GM12878 (cell line): ENCODE measurements around the gene KRTAP10-3.

Experiments
- BMI1 ChIP-seq: fragments of 450-650 bp; IDR thresholded peaks from 2 replicates; pipeline ENCODE4 v1.6.1; 2016; ENCODE audit warnings: mild to moderate bottlenecking, moderate library complexity, borderline replicate concordance
- EP300 ChIP-seq, 2 experiments: fragments of 150-350 bp in 1 of 2; IDR thresholded peaks; 2 replicates each; pipeline ENCODE4 v1.6.1; 2011 to 2012; ENCODE audit warnings: low read depth in 2 of 2, low read length in 2 of 2, borderline replicate concordance in 1 of 2, improper control_type of control experiment in 1 of 2, inconsistent platforms in 1 of 2; ENCODE audit not compliant: control insufficient read depth in 1 of 2
- EZH2 ChIP-seq: IDR thresholded peaks from 2 replicates; pipeline ENCODE4 v1.6.1; 2012; ENCODE audit warnings: low read depth, mild to moderate bottlenecking, control low read depth, inconsistent platforms, low read length, borderline replicate concordance; ENCODE audit not compliant: control insufficient read depth
- LARP7 ChIP-seq: fragments of 450-650 bp; IDR thresholded peaks from 2 replicates; pipeline ENCODE4 v1.6.1; 2017; ENCODE audit warnings: mild to moderate bottlenecking
- NFXL1 ChIP-seq: fragments of 450-650 bp; IDR thresholded peaks from 2 replicates; pipeline ENCODE4 v1.6.1; 2017; ENCODE audit warnings: antibody characterized with exemption, mild to moderate bottlenecking, borderline replicate concordance
- POLR2A ChIP-seq: IDR thresholded peaks from 2 replicates; pipeline ENCODE4 v1.6.1; 2011; ENCODE audit warnings: low read depth, mild to moderate bottlenecking, low read length
- SREBF2 ChIP-seq: IDR thresholded peaks from 2 replicates; pipeline ENCODE4 v1.6.1; 2012; ENCODE audit warnings: mild to moderate bottlenecking, low read length
- STAT1 ChIP-seq: fragments of 450-650 bp; conservative IDR thresholded peaks from 2 replicates; pipeline ENCODE4 v1.6.1; 2014; ENCODE audit warnings: antibody characterized with exemption, mild to moderate bottlenecking
- TAF1 ChIP-seq: IDR thresholded peaks from 2 replicates; pipeline ENCODE4 v1.6.1; 2011; ENCODE audit warnings: mild to moderate bottlenecking, low read depth, low read length, borderline replicate concordance
- ZSCAN29 ChIP-seq: fragments of 450-650 bp; IDR thresholded peaks from 2 replicates; pipeline ENCODE4 v1.6.1; 2017; ENCODE audit warnings: mild to moderate bottlenecking, moderate library complexity
- TF ChIP-seq, protein P1 (sequence below), 3 experiments: IDR thresholded peaks in 2 of 3; conservative IDR thresholded peaks in 1 of 3; 2 replicates each; pipeline ENCODE4 v1.5.1; 2011; ENCODE audit warnings: low read depth in 3 of 3, low read length in 3 of 3, mild to moderate bottlenecking in 3 of 3, control low read depth in 2 of 3, moderate library complexity in 2 of 3, inconsistent platforms in 1 of 3, mixed read lengths in 1 of 3; ENCODE audit not compliant: control insufficient read depth in 2 of 3, insufficient read depth in 1 of 3; ENCODE audit errors: extremely low read depth in 1 of 3
- TF ChIP-seq, protein P2 (sequence below): IDR thresholded peaks from 2 replicates; pipeline ENCODE4 v1.6.1; 2012; ENCODE audit warnings: low read depth, low read length, improper control_type of control experiment

DNA sequence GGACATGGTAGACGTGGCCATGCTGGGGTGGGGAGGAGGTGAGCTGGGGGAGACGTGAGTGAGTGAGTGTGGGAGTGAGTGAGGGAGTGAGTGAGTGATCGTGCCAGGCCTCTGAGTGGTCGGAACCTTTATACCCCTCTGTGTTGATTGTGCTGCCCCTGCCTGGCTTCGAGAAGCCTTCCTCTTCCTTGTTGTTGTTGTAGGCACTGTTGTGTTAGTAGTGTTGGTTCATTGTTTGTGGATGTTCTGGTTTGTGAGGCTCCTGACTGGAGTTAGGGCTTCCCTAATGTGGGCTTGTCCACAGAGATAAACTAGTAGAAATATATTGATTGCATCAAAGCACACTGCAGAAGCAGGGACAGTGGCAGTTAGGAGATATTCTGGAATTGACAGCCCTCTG is at the start of gene KRTAP10-3:
- TF ChIP-seq ZSCAN29 = no peak
- TF ChIP-seq EZH2 = no peak
- no peak for TF ChIP-seq TAF1
- TF ChIP-seq, protein P1, sequence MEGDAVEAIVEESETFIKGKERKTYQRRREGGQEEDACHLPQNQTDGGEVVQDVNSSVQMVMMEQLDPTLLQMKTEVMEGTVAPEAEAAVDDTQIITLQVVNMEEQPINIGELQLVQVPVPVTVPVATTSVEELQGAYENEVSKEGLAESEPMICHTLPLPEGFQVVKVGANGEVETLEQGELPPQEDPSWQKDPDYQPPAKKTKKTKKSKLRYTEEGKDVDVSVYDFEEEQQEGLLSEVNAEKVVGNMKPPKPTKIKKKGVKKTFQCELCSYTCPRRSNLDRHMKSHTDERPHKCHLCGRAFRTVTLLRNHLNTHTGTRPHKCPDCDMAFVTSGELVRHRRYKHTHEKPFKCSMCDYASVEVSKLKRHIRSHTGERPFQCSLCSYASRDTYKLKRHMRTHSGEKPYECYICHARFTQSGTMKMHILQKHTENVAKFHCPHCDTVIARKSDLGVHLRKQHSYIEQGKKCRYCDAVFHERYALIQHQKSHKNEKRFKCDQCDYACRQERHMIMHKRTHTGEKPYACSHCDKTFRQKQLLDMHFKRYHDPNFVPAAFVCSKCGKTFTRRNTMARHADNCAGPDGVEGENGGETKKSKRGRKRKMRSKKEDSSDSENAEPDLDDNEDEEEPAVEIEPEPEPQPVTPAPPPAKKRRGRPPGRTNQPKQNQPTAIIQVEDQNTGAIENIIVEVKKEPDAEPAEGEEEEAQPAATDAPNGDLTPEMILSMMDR (IDR thresholded peaks at IDR 0.05 in 2 of 3, conservative IDR thresholded peaks at IDR 0.05 in 1 of 3; ENCODE audit: control insufficient read depth in 2 of 3, extremely low read depth in 1 of 3, insufficient read depth in 1 of 3, low read depth in 3 of 3, low read length in 3 of 3) = no peak
- TF ChIP-seq LARP7 = no peak
- TF ChIP-seq, protein P2, sequence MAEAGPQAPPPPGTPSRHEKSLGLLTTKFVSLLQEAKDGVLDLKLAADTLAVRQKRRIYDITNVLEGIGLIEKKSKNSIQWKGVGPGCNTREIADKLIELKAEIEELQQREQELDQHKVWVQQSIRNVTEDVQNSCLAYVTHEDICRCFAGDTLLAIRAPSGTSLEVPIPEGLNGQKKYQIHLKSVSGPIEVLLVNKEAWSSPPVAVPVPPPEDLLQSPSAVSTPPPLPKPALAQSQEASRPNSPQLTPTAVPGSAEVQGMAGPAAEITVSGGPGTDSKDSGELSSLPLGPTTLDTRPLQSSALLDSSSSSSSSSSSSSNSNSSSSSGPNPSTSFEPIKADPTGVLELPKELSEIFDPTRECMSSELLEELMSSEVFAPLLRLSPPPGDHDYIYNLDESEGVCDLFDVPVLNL = no peak
- no peak for TF ChIP-seq BMI1
- no peak for TF ChIP-seq SREBF2
- no peak for TF ChIP-seq STAT1
- TF ChIP-seq NFXL1 = no peak
- no peak for TF ChIP-seq POLR2A
- TF ChIP-seq EP300 (IDR thresholded peaks at IDR 0.05; ENCODE audit: borderline replicate concordance in 1 of 2, control insufficient read depth in 1 of 2, low read depth in 2 of 2, low read length in 2 of 2) = no peak
